Prostate gland (tissue), 2 donors: Measurements from ENCODE around the gene CARD19.

Experiments
- CTCF ChIP-seq, 4 experiments: fragments of 200-600 bp in 2 of 4; fragments of 450-650 bp in 2 of 4; sonication (generic) in 2 of 4; IDR thresholded peaks; 1 replicate in 3 of 4; 2 replicates in 1 of 4; pipeline ENCODE4 v1.5.1; 2016 to 2019; ENCODE audit warnings: antibody characterized with exemption in 4 of 4, mild to moderate bottlenecking in 2 of 4, moderate library complexity in 2 of 4
- POLR2AphosphoS5 ChIP-seq: sonication (generic); formaldehyde crosslinking; IDR thresholded peaks from one replicate; pipeline ENCODE4 v1.6.1; 2017; ENCODE audit warnings: antibody characterized with exemption

GRCh38 chr9:93125331-93125894 lies 29.4 kb downstream of the CARD19 start:
- no peak for TF ChIP-seq CTCF (IDR thresholded peaks at IDR 0.05)
- TF ChIP-seq POLR2AphosphoS5, result no peak
